Choroid plexus epithelial cell (primary cell): ENCODE measurements around the gene TNFRSF1B.

Experiments used
- DNase-seq: peaks from one replicate; pipeline ENCODE4 v3.0.0-alpha.2; 2010; ENCODE audit warnings: low read depth
- H3K4me3 ChIP-seq: 2 replicates; pipeline ENCODE4 v1.5.1; 2011; ENCODE audit warnings: low read depth, mild to moderate bottlenecking, control low read depth, low read length, moderate library complexity
- CTCF ChIP-seq: conservative IDR thresholded peaks from 2 replicates; pipeline ENCODE4 v1.5.1; 2011; ENCODE audit warnings: low read depth, mild to moderate bottlenecking, control low read depth, inconsistent platforms, low read length, moderate library complexity

The TNFRSF1B gene

GRCh38 chr1:12188657-12189327 is 22.0 kb downstream of the TNFRSF1B start:
- TF ChIP-seq CTCF: no peak
- DNase-seq: no peak
- no peak overlapping the region for H3K4me3 ChIP-seq

GRCh38 chr1:12189328-12189682 is 22.5 kb downstream of the TNFRSF1B start:
- DNase-seq: no peak
- no peak overlapping the region for H3K4me3 ChIP-seq
- no peak for TF ChIP-seq CTCF

GRCh38 chr1:12191242-12192032 is 24.6 kb downstream of the TNFRSF1B start:
- TF ChIP-seq CTCF: no peak
- H3K4me3 ChIP-seq: no peak overlapping the region
- no peak for DNase-seq

- H3K4me3 ChIP-seq: no peak overlapping the region
- DNase-seq: no peak
- TF ChIP-seq CTCF: no peak
Measured at GRCh38 chr1:12194666-12195216, 27.9 kb downstream of the TNFRSF1B start.

- TF ChIP-seq CTCF: no peak
Measured at GRCh38 chr1:12195416-12195815, 28.6 kb downstream of the TNFRSF1B start.

GRCh38 chr1:12196641-12197482 is 30.1 kb downstream of the TNFRSF1B start:
- no peak overlapping the region for H3K4me3 ChIP-seq
- no peak for DNase-seq
- peak; percentile 23 for TF ChIP-seq CTCF

More at GRCh38 chr1:12195416-12195815, 28.6 kb downstream of the TNFRSF1B start:
- H3K4me3 ChIP-seq: no peak overlapping the region
- no peak for DNase-seq
